Measurements from ENCODE around the gene OPN5.

GRCh38 chr6:47792216-47792733, 10.4 kb downstream of the OPN5 start:
- TF ChIP-seq, protein P1, sequence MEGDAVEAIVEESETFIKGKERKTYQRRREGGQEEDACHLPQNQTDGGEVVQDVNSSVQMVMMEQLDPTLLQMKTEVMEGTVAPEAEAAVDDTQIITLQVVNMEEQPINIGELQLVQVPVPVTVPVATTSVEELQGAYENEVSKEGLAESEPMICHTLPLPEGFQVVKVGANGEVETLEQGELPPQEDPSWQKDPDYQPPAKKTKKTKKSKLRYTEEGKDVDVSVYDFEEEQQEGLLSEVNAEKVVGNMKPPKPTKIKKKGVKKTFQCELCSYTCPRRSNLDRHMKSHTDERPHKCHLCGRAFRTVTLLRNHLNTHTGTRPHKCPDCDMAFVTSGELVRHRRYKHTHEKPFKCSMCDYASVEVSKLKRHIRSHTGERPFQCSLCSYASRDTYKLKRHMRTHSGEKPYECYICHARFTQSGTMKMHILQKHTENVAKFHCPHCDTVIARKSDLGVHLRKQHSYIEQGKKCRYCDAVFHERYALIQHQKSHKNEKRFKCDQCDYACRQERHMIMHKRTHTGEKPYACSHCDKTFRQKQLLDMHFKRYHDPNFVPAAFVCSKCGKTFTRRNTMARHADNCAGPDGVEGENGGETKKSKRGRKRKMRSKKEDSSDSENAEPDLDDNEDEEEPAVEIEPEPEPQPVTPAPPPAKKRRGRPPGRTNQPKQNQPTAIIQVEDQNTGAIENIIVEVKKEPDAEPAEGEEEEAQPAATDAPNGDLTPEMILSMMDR (IDR thresholded peaks at IDR 0.05) = no peak
- TF ChIP-seq POLR2AphosphoS5 (IDR thresholded peaks at IDR 0.05) = no peak
